Breast epithelium (tissue), 3 donors: ENCODE data around the gene PARP11.

ENCODE experiments used
- POLR2AphosphoS5 ChIP-seq, 3 donors: sonication (generic); formaldehyde crosslinking; IDR thresholded peaks; one replicate each; pipeline ENCODE4 v1.6.1; 2017; ENCODE audit warnings: antibody characterized with exemption in 3 of 3
- TF ChIP-seq, protein P1 (sequence below), 3 donors: fragments of 450-650 bp; IDR thresholded peaks; one replicate each; pipeline ENCODE4 v1.5.1; 2016 to 2017; ENCODE audit warnings: antibody characterized with exemption in 3 of 3, mild to moderate bottlenecking in 3 of 3, moderate library complexity in 3 of 3

DNA sequence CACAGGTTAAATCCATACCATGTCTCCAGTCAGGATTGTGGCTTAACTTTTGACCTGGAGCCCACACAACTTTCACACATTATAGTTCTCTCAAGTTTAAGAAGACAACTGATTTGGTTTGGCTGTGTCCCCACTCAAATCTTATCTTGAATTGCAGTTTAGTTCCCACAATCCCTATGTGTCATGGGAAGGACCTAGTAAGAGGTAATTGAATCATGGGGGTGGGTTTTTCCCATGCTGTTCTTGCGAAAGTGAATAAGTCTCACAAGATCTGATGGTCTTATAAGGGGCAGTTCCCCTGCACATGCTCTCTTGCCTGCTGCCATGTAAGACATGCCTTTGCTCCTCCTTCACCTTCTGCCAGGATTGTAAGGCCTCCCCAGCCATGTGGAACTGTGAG, 38.2 kb upstream of the PARP11 start:
- no peak for TF ChIP-seq POLR2AphosphoS5 (IDR thresholded peaks at IDR 0.05)
- TF ChIP-seq, protein P1, sequence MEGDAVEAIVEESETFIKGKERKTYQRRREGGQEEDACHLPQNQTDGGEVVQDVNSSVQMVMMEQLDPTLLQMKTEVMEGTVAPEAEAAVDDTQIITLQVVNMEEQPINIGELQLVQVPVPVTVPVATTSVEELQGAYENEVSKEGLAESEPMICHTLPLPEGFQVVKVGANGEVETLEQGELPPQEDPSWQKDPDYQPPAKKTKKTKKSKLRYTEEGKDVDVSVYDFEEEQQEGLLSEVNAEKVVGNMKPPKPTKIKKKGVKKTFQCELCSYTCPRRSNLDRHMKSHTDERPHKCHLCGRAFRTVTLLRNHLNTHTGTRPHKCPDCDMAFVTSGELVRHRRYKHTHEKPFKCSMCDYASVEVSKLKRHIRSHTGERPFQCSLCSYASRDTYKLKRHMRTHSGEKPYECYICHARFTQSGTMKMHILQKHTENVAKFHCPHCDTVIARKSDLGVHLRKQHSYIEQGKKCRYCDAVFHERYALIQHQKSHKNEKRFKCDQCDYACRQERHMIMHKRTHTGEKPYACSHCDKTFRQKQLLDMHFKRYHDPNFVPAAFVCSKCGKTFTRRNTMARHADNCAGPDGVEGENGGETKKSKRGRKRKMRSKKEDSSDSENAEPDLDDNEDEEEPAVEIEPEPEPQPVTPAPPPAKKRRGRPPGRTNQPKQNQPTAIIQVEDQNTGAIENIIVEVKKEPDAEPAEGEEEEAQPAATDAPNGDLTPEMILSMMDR (IDR thresholded peaks at IDR 0.05), result no peak
